Activated CD4-positive, CD25-positive, alpha-beta regulatory T cell treated with anti-CD3 and anti-CD28 coated beads, Interleukin-2, amount 50 U/mL, for 24 hours (primary cell): ENCODE data around the gene PLK3.
A peak's percentile ranks its signal among the peaks of the same experiment; 100 is the strongest.
"Not testable (repeated sequence)": the region's sequence is repeated elsewhere in the genome, so short reads cannot be mapped to it uniquely, and the experiment has no call there.

Experiments used
- ATAC-seq, 2 donors: fragments of 150-1000 bp; cut with Tn5 transposase; one replicate each; pipeline ENCODE4 v1.10.0; 2021; ENCODE audit warnings: mild to moderate bottlenecking in 1 of 2, moderate library complexity in 1 of 2

The PLK3 gene

DNA sequence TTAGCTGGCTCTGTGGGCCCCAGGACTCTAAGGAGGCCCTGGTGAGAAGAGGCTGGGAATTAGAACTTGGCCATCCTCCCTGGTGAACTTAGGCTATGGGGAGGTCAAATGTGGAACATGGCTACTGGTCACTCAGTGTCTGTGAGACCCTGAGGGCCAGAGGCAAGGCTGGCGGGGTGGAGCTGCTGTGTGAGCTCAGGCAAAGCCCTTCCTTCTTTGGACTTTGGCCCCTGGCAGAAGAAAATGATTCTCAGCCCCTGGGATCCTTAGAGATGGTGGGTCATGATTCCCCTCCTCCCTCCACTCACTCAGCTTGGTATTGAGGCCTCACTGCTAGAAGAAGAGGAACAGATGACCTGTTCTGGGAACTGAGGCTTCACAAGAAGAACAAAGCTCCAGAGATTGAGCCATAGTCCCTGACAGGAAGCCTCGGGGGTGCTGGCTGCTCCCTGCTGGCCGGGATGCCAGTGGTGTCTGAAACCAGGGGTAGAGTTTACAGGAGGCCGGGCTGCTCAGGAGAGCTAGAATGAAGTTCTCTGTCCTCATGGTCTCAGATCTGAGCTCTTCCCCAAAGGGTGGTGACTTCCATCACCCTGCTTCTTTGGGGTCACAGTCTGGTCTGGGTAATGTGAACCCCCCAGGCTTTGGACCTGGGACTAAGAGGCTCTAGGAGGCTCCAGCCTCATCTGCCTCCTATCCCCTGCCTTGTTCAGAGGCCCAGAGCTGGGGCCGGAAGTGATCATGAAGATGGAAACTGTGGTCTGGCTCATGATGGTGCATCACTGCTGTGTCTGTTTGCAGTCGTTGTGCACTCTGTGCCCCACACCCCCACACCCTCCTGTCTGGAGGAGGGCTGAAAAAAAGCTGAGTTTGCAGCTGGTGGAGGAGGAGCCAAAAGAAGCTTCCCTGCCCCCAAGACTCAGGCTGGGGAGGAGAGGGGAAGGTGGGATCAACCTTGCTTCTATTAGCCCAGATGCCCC, 9.1 kb downstream of the PLK3 start:
- ATAC-seq = peak; percentile 71 to 72

DNA sequence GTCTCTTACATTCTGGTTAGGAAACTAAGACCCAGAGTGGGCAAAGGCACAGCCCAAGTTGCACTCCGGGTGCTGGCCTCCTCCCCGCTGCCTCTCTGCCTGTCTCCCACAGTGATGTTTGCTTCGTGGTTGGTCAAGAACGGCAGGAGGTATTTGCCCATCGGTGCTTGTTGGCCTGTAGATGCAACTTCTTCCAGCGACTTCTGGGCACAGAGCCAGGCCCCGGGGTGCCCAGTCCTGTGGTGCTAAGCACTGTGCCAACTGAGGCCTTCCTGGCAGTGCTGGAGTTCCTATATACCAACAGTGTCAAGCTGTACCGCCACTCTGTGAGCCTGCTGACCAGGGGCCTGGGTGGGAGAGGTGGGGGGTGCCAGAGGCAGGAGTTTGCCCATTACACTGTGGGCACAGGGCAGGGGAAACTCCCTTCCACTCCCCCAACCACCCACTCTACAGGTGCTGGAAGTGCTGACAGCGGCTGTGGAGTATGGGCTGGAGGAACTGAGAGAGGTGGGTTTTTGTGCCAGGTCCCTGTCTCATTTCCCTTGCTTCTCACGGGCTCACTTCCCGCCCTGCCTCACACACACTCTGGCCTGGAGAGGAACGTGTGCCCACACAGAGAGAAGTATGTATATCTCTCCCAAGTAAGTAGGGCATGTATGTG, 10.1 kb downstream of the PLK3 start:
- ATAC-seq = no peak

DNA sequence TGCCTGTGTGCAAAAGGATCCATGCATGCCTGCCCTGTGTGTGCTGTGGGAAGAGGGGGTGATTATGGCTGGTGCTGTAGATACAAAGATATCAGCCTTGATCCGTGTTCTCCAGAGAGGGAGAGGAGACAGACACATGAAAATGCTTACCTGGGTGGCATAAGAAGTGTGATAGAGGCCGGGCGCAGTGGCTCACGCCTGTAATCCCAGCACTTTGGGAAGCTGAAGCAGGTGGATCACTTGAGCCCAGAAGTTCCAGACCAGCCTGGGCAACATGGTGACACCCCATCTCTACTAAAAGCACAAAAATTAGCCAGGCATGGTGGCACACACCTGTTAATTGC, 10.6 kb downstream of the PLK3 start:
- ATAC-seq = not testable (repeated sequence)

DNA sequence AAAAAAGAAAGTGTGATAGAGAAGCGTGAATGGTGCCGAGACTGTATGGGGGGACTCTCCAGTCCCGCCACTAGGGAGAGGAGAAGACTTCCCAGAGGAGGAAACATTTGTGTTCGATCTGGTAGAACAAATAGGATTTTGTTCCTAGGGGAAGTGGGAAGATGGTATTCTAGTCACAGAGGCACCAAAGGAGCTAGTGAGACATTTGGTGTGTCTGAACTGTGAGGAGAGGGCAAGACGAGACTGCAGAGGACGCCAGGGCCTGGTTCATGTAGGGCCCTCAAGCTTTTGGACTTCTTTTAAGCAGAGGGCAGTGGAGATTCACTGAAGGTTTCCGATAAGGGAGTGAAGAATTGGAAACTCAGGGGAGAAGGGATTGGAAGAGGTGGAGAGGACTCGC, 11.1 kb downstream of the PLK3 start:
- ATAC-seq = no peak

- no peak for ATAC-seq
Observed at GRCh38 chr1:44812822-44813543, 12.8 kb downstream of the PLK3 start.

GRCh38 chr1:44815926-44816325, 15.7 kb downstream of the PLK3 start:
- ATAC-seq = not testable (repeated sequence)

- no peak for ATAC-seq
Observed at GRCh38 chr1:44817307-44817706, 17.1 kb downstream of the PLK3 start.

DNA sequence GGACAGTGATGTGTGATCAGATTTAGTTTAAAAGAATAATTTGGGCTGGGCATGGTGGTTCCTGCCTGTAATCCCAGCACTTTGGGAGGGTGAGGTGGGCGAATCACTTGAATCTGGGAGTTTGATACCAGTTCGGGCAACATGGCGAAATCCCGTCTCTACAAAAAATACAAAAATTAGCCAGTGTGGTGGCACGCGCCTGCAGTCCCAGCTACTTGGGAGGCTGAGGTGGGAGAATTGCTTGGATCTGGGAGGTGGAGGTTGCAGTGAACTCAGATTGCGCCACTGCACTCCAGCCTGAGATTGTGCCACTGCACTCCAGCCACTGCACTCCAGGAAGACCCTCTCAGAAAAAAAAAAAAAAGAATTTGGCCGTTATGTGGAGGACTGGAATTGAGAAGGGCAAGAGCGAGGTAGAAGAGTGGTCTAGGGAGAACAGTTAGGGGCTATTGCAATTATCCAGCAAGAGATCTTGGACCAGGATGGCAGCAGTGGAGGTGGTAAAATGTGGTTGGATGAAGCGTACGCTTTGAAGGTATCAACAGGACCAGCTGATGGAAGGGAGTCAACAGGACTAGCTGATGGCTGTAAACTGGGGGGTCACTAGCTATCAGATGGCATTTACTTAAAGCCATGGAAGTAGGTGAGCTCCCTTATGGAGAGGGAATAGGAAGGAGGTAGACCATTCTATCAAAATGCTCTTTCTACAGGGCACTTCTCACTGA, 17.8 kb downstream of the PLK3 start:
- ATAC-seq = no peak

GRCh38 chr1:44819196-44819607, 19.0 kb downstream of the PLK3 start:
- no peak for ATAC-seq

GRCh38 chr1:44819608-44820327, 19.6 kb downstream of the PLK3 start:
- peak; percentile 93 to 94 for ATAC-seq

- ATAC-seq = peak in 1 of 2 donors; percentile 2
Observed at GRCh38 chr1:44820328-44821239, 20.4 kb downstream of the PLK3 start.

DNA sequence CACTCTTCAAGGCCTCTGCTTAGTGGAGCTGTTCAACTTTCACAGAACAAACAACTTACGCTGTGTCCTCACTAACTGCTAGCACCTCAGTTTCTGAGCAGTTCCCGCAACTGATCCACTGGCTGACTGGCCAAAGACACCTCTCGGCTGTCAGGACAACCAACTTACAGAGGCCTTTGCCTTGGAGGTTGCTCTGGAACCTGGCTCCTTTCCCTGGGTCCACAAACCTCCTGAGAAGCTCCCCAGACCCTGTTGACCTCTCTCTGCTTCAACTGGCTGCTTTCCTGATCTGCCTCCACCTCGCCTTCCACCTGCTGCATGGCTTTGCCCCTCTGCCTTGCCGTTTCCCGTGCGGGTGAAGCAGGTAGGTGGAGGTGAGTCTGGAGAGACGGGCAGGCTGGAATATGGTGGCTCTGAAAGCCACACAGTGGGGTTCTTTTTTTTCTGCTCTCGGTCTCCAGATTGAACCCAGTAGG, 21.1 kb downstream of the PLK3 start:
- ATAC-seq = no peak

GRCh38 chr1:44822131-44822701, 22.0 kb downstream of the PLK3 start:
- no peak for ATAC-seq

GRCh38 chr1:44822981-44823451, 22.8 kb downstream of the PLK3 start:
- ATAC-seq = no peak

- not testable (repeated sequence) for ATAC-seq
Observed at GRCh38 chr1:44824392-44824791, 24.2 kb downstream of the PLK3 start.

GRCh38 chr1:44826375-44827196, 26.4 kb downstream of the PLK3 start:
- no peak for ATAC-seq

GRCh38 chr1:44827197-44828002, 27.2 kb downstream of the PLK3 start:
- ATAC-seq = no peak

DNA sequence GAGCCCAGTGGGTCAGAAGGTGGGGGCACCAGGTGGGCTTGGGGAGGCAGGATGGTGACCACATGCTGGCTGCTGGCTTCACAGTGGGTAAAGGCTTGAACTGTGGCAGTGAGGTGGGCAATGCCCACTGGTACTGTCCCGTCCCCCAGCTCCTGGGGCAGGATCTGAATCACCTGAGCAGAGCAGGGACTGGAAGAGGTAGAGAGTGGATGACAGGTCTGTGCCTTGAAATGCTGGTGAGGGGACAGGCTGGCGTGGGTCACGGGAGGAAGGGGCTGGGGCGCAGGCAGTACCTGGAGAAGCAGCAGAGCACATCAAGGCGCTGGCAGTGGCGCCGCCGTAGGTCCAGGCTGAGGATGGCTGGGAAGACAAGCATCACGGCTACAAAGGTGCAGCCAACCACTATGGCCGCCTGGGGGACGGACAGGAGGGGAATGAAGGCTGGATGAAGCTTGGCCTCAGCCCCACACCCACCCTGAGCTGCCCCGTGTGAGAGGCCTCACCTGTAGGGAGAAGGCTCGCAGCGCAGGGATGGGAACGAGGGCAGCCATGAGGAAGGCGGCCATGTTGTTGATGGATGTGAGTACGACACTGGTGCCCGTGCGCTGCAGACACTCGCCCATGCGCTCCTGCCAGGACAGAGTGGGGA, 27.9 kb downstream of the PLK3 start:
- no peak for ATAC-seq
